Neutrophil (primary cell): ENCODE measurements around the gene SFTPB.

Source experiments
- H3K27ac ChIP-seq: fragments of 200-600 bp; sonication (generic); 2 replicates; pipeline ENCODE4 v1.5.1; 2016; ENCODE audit warnings: mild to moderate bottlenecking, moderate library complexity
- H3K27me3 ChIP-seq: fragments of 200-600 bp; sonication (generic); 2 replicates; pipeline ENCODE4 v1.6.0; 2016; ENCODE audit warnings: mild to moderate bottlenecking
- H3K36me3 ChIP-seq: fragments of 200-600 bp; sonication (generic); 2 replicates; pipeline ENCODE4 v1.5.1; 2017
- H3K4me1 ChIP-seq, 2 experiments: fragments of 200-600 bp in 1 of 2; sonication (generic) in 1 of 2; 1 replicate in 1 of 2; 2 replicates in 1 of 2; pipeline versions ENCODE4 v1.5.1 to v1.6.1; 2013 to 2016; ENCODE audit warnings: low read depth in 1 of 2, low read length in 1 of 2, mild to moderate bottlenecking in 1 of 2, moderate library complexity in 1 of 2; ENCODE audit not compliant: control insufficient read depth in 1 of 2, insufficient read depth in 1 of 2
- H3K4me3 ChIP-seq, 2 experiments: fragments of 200-600 bp in 1 of 2; sonication (generic) in 1 of 2; 1 replicate in 1 of 2; 2 replicates in 1 of 2; pipeline ENCODE4 v1.5.1; 2013 to 2016; ENCODE audit warnings: low read depth in 1 of 2, low read length in 1 of 2, mild to moderate bottlenecking in 1 of 2, moderate library complexity in 1 of 2
- H3K9me3 ChIP-seq: fragments of 200-600 bp; sonication (generic); 2 replicates; pipeline ENCODE4 v1.5.1; 2016
- TF ChIP-seq, protein P1 (sequence below): fragments of 200-600 bp; sonication (generic); IDR thresholded peaks from 2 replicates; pipeline ENCODE4 v1.5.1; 2016; ENCODE audit warnings: antibody characterized with exemption

SFTPB gene

DNA sequence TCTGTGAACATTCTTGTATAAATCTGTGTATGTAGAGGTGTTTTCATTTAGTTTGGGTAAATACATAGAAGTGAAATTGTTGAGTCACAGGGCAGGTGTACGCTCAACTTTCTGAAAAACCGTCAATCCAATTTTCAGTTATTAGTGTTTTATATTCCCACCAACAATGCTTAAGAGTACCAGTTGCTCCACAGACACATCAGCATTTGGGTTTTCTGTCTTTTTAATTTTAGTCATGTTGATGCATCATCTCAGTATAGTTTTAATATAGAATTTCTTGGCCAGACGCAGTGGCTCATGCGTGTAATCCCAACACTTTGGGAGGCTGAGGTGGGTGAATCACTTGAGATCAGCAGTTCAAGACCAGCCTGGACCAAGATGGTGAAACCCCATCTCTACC is 22.9 kb upstream of the SFTPB start:
- Histone ChIP-seq H3K36me3 (no peaks in the 10 kb centered on the region), H3K9me3 (no peaks in the 10 kb centered on the region), H3K4me3 (no peak overlapping the region), H3K4me1 (peaks cover 0 to 3% of the 10 kb centered on the region in 2 experiments), H3K27ac (no peak overlapping the region), H3K27me3 (no peaks in the 10 kb centered on the region)
- TF ChIP-seq, protein P1, sequence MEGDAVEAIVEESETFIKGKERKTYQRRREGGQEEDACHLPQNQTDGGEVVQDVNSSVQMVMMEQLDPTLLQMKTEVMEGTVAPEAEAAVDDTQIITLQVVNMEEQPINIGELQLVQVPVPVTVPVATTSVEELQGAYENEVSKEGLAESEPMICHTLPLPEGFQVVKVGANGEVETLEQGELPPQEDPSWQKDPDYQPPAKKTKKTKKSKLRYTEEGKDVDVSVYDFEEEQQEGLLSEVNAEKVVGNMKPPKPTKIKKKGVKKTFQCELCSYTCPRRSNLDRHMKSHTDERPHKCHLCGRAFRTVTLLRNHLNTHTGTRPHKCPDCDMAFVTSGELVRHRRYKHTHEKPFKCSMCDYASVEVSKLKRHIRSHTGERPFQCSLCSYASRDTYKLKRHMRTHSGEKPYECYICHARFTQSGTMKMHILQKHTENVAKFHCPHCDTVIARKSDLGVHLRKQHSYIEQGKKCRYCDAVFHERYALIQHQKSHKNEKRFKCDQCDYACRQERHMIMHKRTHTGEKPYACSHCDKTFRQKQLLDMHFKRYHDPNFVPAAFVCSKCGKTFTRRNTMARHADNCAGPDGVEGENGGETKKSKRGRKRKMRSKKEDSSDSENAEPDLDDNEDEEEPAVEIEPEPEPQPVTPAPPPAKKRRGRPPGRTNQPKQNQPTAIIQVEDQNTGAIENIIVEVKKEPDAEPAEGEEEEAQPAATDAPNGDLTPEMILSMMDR: no peak

- peaks cover 0 to 9% of the 10 kb centered on the region in 2 experiments for H3K4me1 ChIP-seq
Measured at GRCh38 chr2:85684806-85685205, 16.8 kb upstream of the SFTPB start.

GRCh38 chr2:85684380-85684779 is 16.4 kb upstream of the SFTPB start:
- Histone ChIP-seq H3K36me3 (no peaks in the 10 kb centered on the region), H3K4me3 (no peak overlapping the region), H3K9me3 (no peaks in the 10 kb centered on the region), H3K4me1 (peaks cover 4 to 11% of the 10 kb centered on the region in 2 experiments), H3K27me3 (no peaks in the 10 kb centered on the region), H3K27ac (no peak overlapping the region)
- TF ChIP-seq, protein P1: no peak

More at GRCh38 chr2:85684806-85685205, 16.8 kb upstream of the SFTPB start:
- H3K4me3 ChIP-seq: no peak overlapping the region
- TF ChIP-seq, protein P1: no peak
- H3K27me3 ChIP-seq: no peaks in the 10 kb centered on the region
- no peak overlapping the region for H3K27ac ChIP-seq
- no peaks in the 10 kb centered on the region for H3K9me3 ChIP-seq
- H3K36me3 ChIP-seq: no peaks in the 10 kb centered on the region

GRCh38 chr2:85682378-85682777 is 14.4 kb upstream of the SFTPB start:
- Histone ChIP-seq H3K9me3 (no peaks in the 10 kb centered on the region), H3K36me3 (no peaks in the 10 kb centered on the region), H3K27me3 (no peaks in the 10 kb centered on the region), H3K27ac (no peak overlapping the region), H3K4me3 (no peak overlapping the region), H3K4me1 (peaks cover 14 to 18% of the 10 kb centered on the region in 2 experiments)
- TF ChIP-seq, protein P1: no peak

DNA sequence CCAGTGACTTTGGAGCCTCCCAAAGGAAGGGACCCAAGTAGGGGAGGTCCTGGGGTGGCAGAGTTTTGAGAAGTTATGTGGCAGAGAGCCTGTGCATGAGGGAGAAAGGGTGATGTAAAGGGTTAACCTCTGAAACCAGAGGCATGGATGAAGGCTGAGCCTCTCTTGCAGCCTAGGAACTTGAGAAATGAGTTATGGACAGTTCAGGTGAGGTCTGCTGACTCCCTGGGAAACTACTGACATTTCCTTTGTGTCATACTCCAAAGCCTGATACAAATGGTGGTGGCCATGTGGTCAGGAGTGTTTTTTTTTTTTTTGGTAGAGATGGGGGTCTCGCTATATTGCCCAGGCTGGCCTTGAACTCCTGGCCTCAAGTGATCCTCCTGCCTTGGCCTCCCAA is 13.8 kb upstream of the SFTPB start:
- H3K27ac ChIP-seq: no peak overlapping the region
- H3K27me3 ChIP-seq: no peaks in the 10 kb centered on the region
- H3K4me1 ChIP-seq: peaks cover 14 to 18% of the 10 kb centered on the region in 2 experiments
- H3K9me3 ChIP-seq: no peaks in the 10 kb centered on the region
- no peaks in the 10 kb centered on the region for H3K36me3 ChIP-seq
- no peak overlapping the region for H3K4me3 ChIP-seq
- TF ChIP-seq, protein P1: no peak

DNA sequence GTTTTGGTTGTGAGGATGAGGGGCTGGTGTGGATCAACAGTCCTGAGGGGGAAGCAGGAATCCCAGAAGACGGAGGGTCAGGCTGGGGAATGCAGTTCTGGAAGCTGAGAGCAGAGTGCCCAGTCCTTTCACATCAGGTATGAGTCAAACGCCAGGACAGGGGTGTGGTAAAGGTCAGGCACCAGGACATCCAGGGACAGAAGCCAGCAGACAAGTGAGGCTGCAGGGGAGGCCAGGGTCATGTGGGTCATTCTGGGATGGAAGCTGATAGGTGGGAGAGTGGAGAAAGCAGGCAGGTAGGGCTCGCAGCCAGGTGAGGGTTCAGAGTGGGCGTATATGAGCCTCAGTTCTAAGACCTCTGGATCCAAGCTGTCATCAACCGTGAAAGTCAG is 13.4 kb upstream of the SFTPB start:
- Histone ChIP-seq H3K36me3 (no peaks in the 10 kb centered on the region), H3K27me3 (no peaks in the 10 kb centered on the region), H3K4me1 (peaks cover 14 to 18% of the 10 kb centered on the region in 2 experiments), H3K27ac (no peak overlapping the region), H3K9me3 (no peaks in the 10 kb centered on the region), H3K4me3 (no peak overlapping the region)
- TF ChIP-seq, protein P1: no peak
